Smooth muscle cell (in vitro differentiated cells): ENCODE data around the gene NR3C2. TPM values are rescaled to one million over a fixed set of nuclear protein-coding genes. Genes with fewer than 3 reads are reported as not detected.

Source experiments
- DNase-seq: peaks from one replicate; lab custom pipeline; 2025; ENCODE audit not compliant: unreplicated experiment; lab: John Stamatoyannopoulos, UW
- H2AFZ ChIP-seq: fragments of 200-600 bp; sonication (generic); 2 replicates; pipeline ENCODE4 v1.6.0; 2016; ENCODE audit warnings: antibody characterized with exemption, low read depth, mild to moderate bottlenecking
- H3F3A ChIP-seq: fragments of 200-600 bp; sonication (generic); 2 replicates; pipeline ENCODE4 v1.6.0; 2017; ENCODE audit warnings: antibody characterized with exemption, low read depth
- H3K27ac ChIP-seq: fragments of 200-600 bp; sonication (generic); 2 replicates; pipeline ENCODE4 v1.5.1; 2016; ENCODE audit warnings: low read depth, mild to moderate bottlenecking
- H3K27me3 ChIP-seq: fragments of 200-600 bp; sonication (generic); 2 replicates; pipeline ENCODE4 v1.6.1; 2016; ENCODE audit warnings: low read depth, mild to moderate bottlenecking
- H3K36me3 ChIP-seq: fragments of 200-600 bp; sonication (generic); 2 replicates; pipeline ENCODE4 v1.5.1; 2016; ENCODE audit warnings: low read depth
- H3K4me1 ChIP-seq: fragments of 200-600 bp; sonication (generic); 2 replicates; pipeline ENCODE4 v1.5.1; 2016; ENCODE audit warnings: low read depth
- H3K4me2 ChIP-seq: fragments of 200-600 bp; sonication (generic); 2 replicates; pipeline ENCODE4 v1.6.0; 2016; ENCODE audit warnings: mild to moderate bottlenecking
- H3K4me3 ChIP-seq: fragments of 200-600 bp; sonication (generic); 2 replicates; pipeline ENCODE4 v1.5.1; 2016; ENCODE audit warnings: mild to moderate bottlenecking
- H3K79me2 ChIP-seq: fragments of 200-600 bp; sonication (generic); 2 replicates; pipeline ENCODE4 v1.6.0; 2016; ENCODE audit warnings: low read depth, mild to moderate bottlenecking
- H3K9ac ChIP-seq: fragments of 200-600 bp; sonication (generic); 2 replicates; pipeline ENCODE4 v1.6.0; 2016; ENCODE audit warnings: low read depth
- H3K9me3 ChIP-seq: fragments of 200-600 bp; sonication (generic); replicated peaks from 2 replicates; pipeline ENCODE4 v1.5.1; 2016; ENCODE audit warnings: low read depth
- H4K20me1 ChIP-seq: fragments of 200-600 bp; sonication (generic); 2 replicates; pipeline ENCODE4 v1.6.0; 2016; ENCODE audit warnings: low read depth
- CTCF ChIP-seq: fragments of 200-600 bp; sonication (generic); IDR thresholded peaks from 2 replicates; pipeline ENCODE4 v1.5.1; 2017; ENCODE audit warnings: borderline replicate concordance, mild to moderate bottlenecking, antibody characterized with exemption; ENCODE audit not compliant: insufficient read depth, poor library complexity, severe bottlenecking
- WGBS: methylation state at CpG from one replicate; pipeline ENCODE4 v1.1.7; 2016; ENCODE audit warnings: low lambda C conversion rate; 5-methylcytosine and 5-hydroxymethylcytosine counted together
- polyA plus RNA-seq: library from polyadenylated mRNA; unstranded; fragments of >200 nt; fragmentation: Nextera tagmentation; extraction: Ambion mirVana; gene quantifications from 2 replicates; pipeline ENCODE4 v1.2.1, GENCODE V29; 2016
- total RNA-seq: library from RNA; depleted of rRNA; stranded (reverse); fragments of >200 nt; gene quantifications from 2 replicates; pipeline ENCODE4 v1.2.3, GENCODE V29; 2014

NR3C2 gene
- total and polyA plus RNA-seq, 2 experiments from 2014 or later = 0.09 TPM; not detected in 1

- no peak overlapping the region for H2AFZ ChIP-seq
- H3K36me3 ChIP-seq = no peaks in the 10 kb centered on the region
- H3F3A ChIP-seq = no peaks in the 10 kb centered on the region
- H3K27ac ChIP-seq = no peak overlapping the region
- 90% methylated on average over 4 of the region's 4 CpGs for WGBS
- H3K4me3 ChIP-seq = no peak overlapping the region
- H4K20me1 ChIP-seq = no peaks in the 10 kb centered on the region
- no peaks in the 10 kb centered on the region for H3K27me3 ChIP-seq
- no peaks in the 10 kb centered on the region for H3K79me2 ChIP-seq
- no peak overlapping the region for H3K9ac ChIP-seq
- H3K4me1 ChIP-seq = no peaks in the 10 kb centered on the region
- DNase-seq = no peak
- TF ChIP-seq CTCF = no peak
- no peak overlapping the region for H3K4me2 ChIP-seq
- H3K9me3 ChIP-seq = no peaks in the 10 kb centered on the region
Observed at GRCh38 chr4:148152868-148153625, 289.2 kb downstream of the NR3C2 start.

GRCh38 chr4:148151806-148152205 lies 290.4 kb downstream of the NR3C2 start:
- H3K27me3 ChIP-seq = no peaks in the 10 kb centered on the region
- no peak for DNase-seq
- no peaks in the 10 kb centered on the region for H3K79me2 ChIP-seq
- no peaks in the 10 kb centered on the region for H3K4me1 ChIP-seq
- no peaks in the 10 kb centered on the region for H3F3A ChIP-seq
- H2AFZ ChIP-seq = no peak overlapping the region
- no peaks in the 10 kb centered on the region for H3K9me3 ChIP-seq
- no peak for TF ChIP-seq CTCF
- no peaks in the 10 kb centered on the region for H4K20me1 ChIP-seq
- 79% methylated on average over 4 of the region's 4 CpGs for whole genome bisulfite sequencing
- no peak overlapping the region for H3K27ac ChIP-seq
- H3K9ac ChIP-seq = no peak overlapping the region
- H3K36me3 ChIP-seq = no peaks in the 10 kb centered on the region
- no peak overlapping the region for H3K4me3 ChIP-seq
- no peak overlapping the region for H3K4me2 ChIP-seq

- H3K27me3 ChIP-seq = no peaks in the 10 kb centered on the region
- no peaks in the 10 kb centered on the region for H3K4me1 ChIP-seq
- TF ChIP-seq CTCF = no peak
- H3K36me3 ChIP-seq = no peaks in the 10 kb centered on the region
- no peak for DNase-seq
- H3K4me3 ChIP-seq = no peak overlapping the region
- H3K4me2 ChIP-seq = no peak overlapping the region
- H3K9me3 ChIP-seq = no peaks in the 10 kb centered on the region
- no peak overlapping the region for H3K27ac ChIP-seq
- no peaks in the 10 kb centered on the region for H4K20me1 ChIP-seq
- H3K9ac ChIP-seq = no peak overlapping the region
- H2AFZ ChIP-seq = no peak overlapping the region
- H3K79me2 ChIP-seq = no peaks in the 10 kb centered on the region
- 85% methylated on average over 6 of the region's 6 CpGs for WGBS
- H3F3A ChIP-seq = no peaks in the 10 kb centered on the region
Observed at GRCh38 chr4:148145475-148145874, 296.7 kb downstream of the NR3C2 start.

- 82% methylated on average over 4 of the region's 4 CpGs for WGBS
- no peaks in the 10 kb centered on the region for H3F3A ChIP-seq
Observed at GRCh38 chr4:148143174-148143573, 299.0 kb downstream of the NR3C2 start.

More at GRCh38 chr4:148143174-148143573, 299.0 kb downstream of the NR3C2 start:
- Histone ChIP-seq H3K36me3 (no peaks in the 10 kb centered on the region), H3K9ac (no peak overlapping the region), H3K27me3 (no peaks in the 10 kb centered on the region), H3K79me2 (no peaks in the 10 kb centered on the region), H3K4me3 (no peak overlapping the region), H3K27ac (no peak overlapping the region), H3K9me3 (no peaks in the 10 kb centered on the region), H4K20me1 (no peaks in the 10 kb centered on the region), H3K4me1 (no peaks in the 10 kb centered on the region), H2AFZ (no peak overlapping the region), H3K4me2 (no peak overlapping the region)
- no peak for TF ChIP-seq CTCF
- no peak for DNase-seq
